Hepatocyte (in vitro differentiated cells): ENCODE measurements around the gene SCFD2. TPM values are rescaled to one million over a fixed set of nuclear protein-coding genes. Genes with fewer than 3 reads are reported as not detected.

Source experiments
- DNase-seq: peaks from one replicate; pipeline ENCODE4 v3.0.0-alpha.2; 2016; ENCODE audit warnings: low spot score
- H2AFZ ChIP-seq: fragments of 200-600 bp; sonication (generic); 2 replicates; pipeline ENCODE4 v1.6.0; 2016; ENCODE audit warnings: antibody characterized with exemption, mild to moderate bottlenecking
- H3K27ac ChIP-seq: fragments of 200-600 bp; sonication (generic); 2 replicates; pipeline ENCODE4 v1.5.1; 2016; ENCODE audit warnings: mild to moderate bottlenecking
- H3K27me3 ChIP-seq: fragments of 200-600 bp; sonication (generic); 2 replicates; pipeline ENCODE4 v1.6.1; 2016
- H3K36me3 ChIP-seq: fragments of 200-600 bp; sonication (generic); replicated peaks from 2 replicates; pipeline ENCODE4 v1.5.1; 2016; ENCODE audit warnings: low read depth; ENCODE audit not compliant: insufficient read depth
- H3K4me1 ChIP-seq: fragments of 200-600 bp; sonication (generic); 2 replicates; pipeline ENCODE4 v1.5.1; 2016; ENCODE audit warnings: mild to moderate bottlenecking, moderate library complexity; ENCODE audit not compliant: insufficient read depth
- H3K4me2 ChIP-seq: fragments of 200-600 bp; sonication (generic); 2 replicates; pipeline ENCODE4 v1.6.0; 2016
- H3K4me3 ChIP-seq: fragments of 200-600 bp; sonication (generic); 2 replicates; pipeline ENCODE4 v1.5.1; 2016; ENCODE audit warnings: mild to moderate bottlenecking
- H3K79me2 ChIP-seq: fragments of 200-600 bp; sonication (generic); 2 replicates; pipeline ENCODE4 v1.6.0; 2017; ENCODE audit warnings: mild to moderate bottlenecking
- H3K9me2 ChIP-seq: fragments of 200-600 bp; sonication (generic); replicated peaks from 2 replicates; pipeline ENCODE4 v1.6.0; 2017; ENCODE audit warnings: mild to moderate bottlenecking; ENCODE audit not compliant: insufficient read depth
- H3K9me3 ChIP-seq: fragments of 200-600 bp; sonication (generic); 2 replicates; pipeline ENCODE4 v1.5.1; 2016; ENCODE audit warnings: low read depth, mild to moderate bottlenecking
- H4K20me1 ChIP-seq: fragments of 200-600 bp; sonication (generic); 2 replicates; pipeline ENCODE4 v1.6.0; 2016; ENCODE audit warnings: mild to moderate bottlenecking; ENCODE audit not compliant: insufficient read depth, poor library complexity, severe bottlenecking
- CTCF ChIP-seq: fragments of 200-600 bp; sonication (generic); IDR thresholded peaks from 2 replicates; pipeline ENCODE4 v1.5.1; 2016; ENCODE audit warnings: antibody characterized with exemption, mild to moderate bottlenecking; ENCODE audit not compliant: poor library complexity
- EZH2 ChIP-seq: fragments of 200-600 bp; sonication (generic); IDR thresholded peaks from 2 replicates; pipeline ENCODE4 v1.6.1; 2016; ENCODE audit warnings: antibody characterized with exemption, mild to moderate bottlenecking, borderline replicate concordance
- EZH2phosphoT487 ChIP-seq: fragments of 200-600 bp; sonication (generic); IDR thresholded peaks from one replicate; pipeline ENCODE4 v1.6.1; 2018; ENCODE audit warnings: antibody characterized with exemption, mild to moderate bottlenecking, low read depth, moderate library complexity; ENCODE audit not compliant: unreplicated experiment, severe bottlenecking
- WGBS: methylation state at CpG from one replicate; pipeline ENCODE4 v1.1.6; 2016; ENCODE audit warnings: low lambda C conversion rate; ENCODE audit errors: missing lambda C conversion rate; 5-methylcytosine and 5-hydroxymethylcytosine counted together
- polyA plus RNA-seq: library from polyadenylated mRNA; unstranded; fragments of >200 nt; fragmentation: Nextera tagmentation; extraction: Ambion mirVana; gene quantifications from 2 replicates; pipeline ENCODE4 v1.2.1, GENCODE V29; 2016
- total RNA-seq: library from RNA; depleted of rRNA; stranded (reverse); fragments of >200 nt; gene quantifications from 2 replicates; pipeline ENCODE4 v1.2.3, GENCODE V29; 2014

Gene SCFD2
- total and polyA plus RNA-seq, 2 experiments from 2014 or later: 8.4 to 15.7 TPM

- no peaks in the 10 kb centered on the region for H3K4me1 ChIP-seq
- peaks cover 13% of the 10 kb centered on the region for H3K79me2 ChIP-seq
- no peaks in the 10 kb centered on the region for H3K9me2 ChIP-seq
These were observed 11.7 kb downstream of the SCFD2 start for GRCh38 chr4:53354012-53354722.

GRCh38 chr4:53349091-53349491 lies 16.8 kb downstream of the SCFD2 start:
- Histone ChIP-seq H3K9me2 (no peaks in the 10 kb centered on the region), H3K9me3 (no peaks in the 10 kb centered on the region), H3K4me1 (no peaks in the 10 kb centered on the region), H3K36me3 (no peaks in the 10 kb centered on the region), H3K4me2 (no peak overlapping the region), H3K79me2 (no peaks in the 10 kb centered on the region), H4K20me1 (no peaks in the 10 kb centered on the region), H3K4me3 (no peak overlapping the region), H3K27me3 (no peaks in the 10 kb centered on the region), H2AFZ (no peak overlapping the region), H3K27ac (no peak overlapping the region)
- TF ChIP-seq CTCF: no peak
- no peak for TF ChIP-seq EZH2phosphoT487
- no peak for TF ChIP-seq EZH2
- no peak for DNase-seq
- WGBS: 66% methylated on average over 4 of the region's 4 CpGs

More at GRCh38 chr4:53354012-53354722, 11.7 kb downstream of the SCFD2 start:
- TF ChIP-seq EZH2 (no peak), EZH2phosphoT487 (no peak), CTCF (no peak)
- no peak overlapping the region for H3K4me2 ChIP-seq
- no peaks in the 10 kb centered on the region for H4K20me1 ChIP-seq
- DNase-seq: no peak
- no peak overlapping the region for H2AFZ ChIP-seq
- H3K4me3 ChIP-seq: no peak overlapping the region
- WGBS: 99% methylated on average over 19 of the region's 32 CpGs
- H3K36me3 ChIP-seq: no peaks in the 10 kb centered on the region
- H3K9me3 ChIP-seq: no peaks in the 10 kb centered on the region
- no peaks in the 10 kb centered on the region for H3K27me3 ChIP-seq
- H3K27ac ChIP-seq: no peak overlapping the region

GRCh38 chr4:53348046-53348445 lies 17.8 kb downstream of the SCFD2 start:
- H3K27me3 ChIP-seq: no peaks in the 10 kb centered on the region
- no peak for TF ChIP-seq EZH2
- TF ChIP-seq EZH2phosphoT487: no peak
- no peak for TF ChIP-seq CTCF
- H4K20me1 ChIP-seq: no peaks in the 10 kb centered on the region
- H3K4me2 ChIP-seq: no peak overlapping the region
- no peaks in the 10 kb centered on the region for H3K79me2 ChIP-seq
- no peaks in the 10 kb centered on the region for H3K9me3 ChIP-seq
- H2AFZ ChIP-seq: no peak overlapping the region
- no peak overlapping the region for H3K4me3 ChIP-seq
- H3K4me1 ChIP-seq: no peaks in the 10 kb centered on the region
- 79% methylated on average over 1 of the region's 1 CpG for WGBS
- no peak for DNase-seq
- H3K36me3 ChIP-seq: no peaks in the 10 kb centered on the region
- H3K9me2 ChIP-seq: no peaks in the 10 kb centered on the region
- peak overlapping the region; percentile 12 for H3K27ac ChIP-seq
